ES-I3 (cell line): ENCODE data around the gene THSD7B.
"Not testable (repeated sequence)": the region's sequence is repeated elsewhere in the genome, so short reads cannot be mapped to it uniquely, and the experiment has no call there.

Source experiments
- H3K36me3 ChIP-seq: 2 replicates; pipeline ENCODE4 v1.6.1; 2013; ENCODE audit warnings: mild to moderate bottlenecking, low read length, control low read depth, moderate library complexity; ENCODE audit not compliant: insufficient read depth
- H3K4me1 ChIP-seq: 2 replicates; pipeline ENCODE4 v1.6.1; 2013; ENCODE audit warnings: mild to moderate bottlenecking, control low read depth, low read length; ENCODE audit not compliant: insufficient read depth
- H3K9ac ChIP-seq: 2 replicates; pipeline ENCODE4 v1.6.1; 2013; ENCODE audit warnings: low read depth, mild to moderate bottlenecking, low read length, moderate library complexity
- H3K9me3 ChIP-seq: 2 replicates; pipeline ENCODE4 v1.6.1; 2013; ENCODE audit warnings: mild to moderate bottlenecking, low read length, moderate library complexity; ENCODE audit not compliant: control insufficient read depth, insufficient read depth

Gene THSD7B

DNA sequence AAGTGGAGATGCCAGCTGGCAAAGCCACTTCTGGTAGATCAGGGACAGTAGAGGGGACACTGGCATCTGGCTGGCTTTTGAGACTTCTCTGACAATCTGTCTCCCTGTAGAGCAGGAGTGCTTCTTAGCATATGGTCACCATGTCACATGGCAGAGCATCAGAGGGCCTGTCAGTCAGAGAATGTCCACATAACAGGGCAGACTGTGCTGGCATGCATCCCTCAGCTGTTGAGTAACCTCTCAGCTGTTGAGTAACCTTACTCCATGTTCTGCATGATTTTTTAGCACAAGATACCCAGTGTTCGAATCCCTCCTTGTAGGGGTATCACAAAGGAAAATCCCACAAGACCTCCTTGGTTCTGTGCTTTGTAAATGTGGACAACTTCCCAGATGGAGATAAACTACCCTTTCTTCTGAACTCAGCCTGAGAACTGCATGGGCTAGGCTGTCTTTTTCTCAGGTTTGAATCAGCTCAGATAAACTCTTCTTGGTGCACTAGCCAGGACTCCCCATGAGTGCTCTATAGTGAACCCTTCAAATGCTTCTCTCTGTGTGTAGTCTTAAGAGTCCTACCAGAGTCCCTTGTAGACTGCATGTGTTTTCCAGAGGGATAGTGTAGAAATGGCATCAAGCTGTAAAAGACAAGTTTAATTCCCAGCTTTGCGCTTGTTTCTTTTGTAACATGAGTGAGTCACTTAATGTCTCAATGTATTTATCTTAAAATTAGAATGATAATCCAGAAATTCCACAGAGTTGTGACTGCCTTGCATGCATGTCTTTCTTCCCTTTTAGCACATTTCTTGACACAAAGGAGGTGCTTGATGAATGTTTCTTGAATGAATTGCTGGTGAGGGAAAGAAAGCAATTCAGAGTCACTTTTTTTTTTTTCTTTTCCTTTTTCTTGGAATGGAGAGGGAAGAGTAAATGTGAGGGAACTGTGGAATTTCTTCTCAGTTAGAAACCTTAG is 756.6 kb downstream of the THSD7B start:
- Histone ChIP-seq H3K4me1 (peaks cover 10% of the 10 kb centered on the region), H3K36me3 (no peaks in the 10 kb centered on the region), H3K9me3 (no peaks in the 10 kb centered on the region), H3K9ac (no peak overlapping the region)

DNA sequence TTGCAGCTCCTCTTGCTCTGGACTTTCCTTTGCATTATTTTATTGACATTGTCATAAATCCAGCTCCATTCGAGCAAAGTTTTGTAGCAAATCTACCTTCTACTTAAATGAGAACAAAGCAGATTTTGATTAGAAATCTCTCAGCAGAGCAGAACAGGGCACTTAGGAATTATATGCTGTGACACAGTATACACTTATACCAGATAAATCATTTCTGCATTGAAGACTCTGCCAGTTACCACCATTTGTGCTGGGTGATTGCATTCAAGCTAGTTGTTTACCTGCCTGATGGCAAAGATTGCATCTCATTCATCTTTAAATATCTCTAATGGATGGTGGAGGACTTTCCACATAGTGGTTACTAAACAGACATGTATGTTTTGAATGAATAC is 757.3 kb downstream of the THSD7B start:
- H3K36me3 ChIP-seq, result no peaks in the 10 kb centered on the region
- no peak overlapping the region for H3K9ac ChIP-seq
- no peaks in the 10 kb centered on the region for H3K9me3 ChIP-seq
- peaks cover 10% of the 10 kb centered on the region for H3K4me1 ChIP-seq

DNA sequence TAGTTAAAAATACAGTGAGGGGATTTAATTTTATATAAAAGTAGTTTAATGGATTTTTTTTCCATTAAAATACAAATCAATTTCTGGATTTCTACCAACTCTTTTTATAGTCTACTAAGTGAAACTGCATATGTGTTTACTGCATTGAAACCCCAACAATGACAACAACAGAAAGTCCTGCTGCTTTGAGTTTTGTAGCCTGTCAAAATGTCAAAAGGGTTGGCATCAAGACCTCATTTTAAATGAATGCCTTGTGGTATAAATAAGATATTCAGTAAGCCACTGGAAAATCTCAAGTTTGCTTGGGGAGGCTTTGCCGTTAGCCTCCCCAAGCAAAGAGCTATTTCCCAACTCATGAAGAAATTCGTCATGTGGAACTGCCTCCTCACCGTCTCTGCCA is 758.6 kb downstream of the THSD7B start:
- Histone ChIP-seq H3K9ac (no peak overlapping the region), H3K4me1 (peaks cover 10% of the 10 kb centered on the region), H3K9me3 (no peaks in the 10 kb centered on the region), H3K36me3 (no peaks in the 10 kb centered on the region)

DNA sequence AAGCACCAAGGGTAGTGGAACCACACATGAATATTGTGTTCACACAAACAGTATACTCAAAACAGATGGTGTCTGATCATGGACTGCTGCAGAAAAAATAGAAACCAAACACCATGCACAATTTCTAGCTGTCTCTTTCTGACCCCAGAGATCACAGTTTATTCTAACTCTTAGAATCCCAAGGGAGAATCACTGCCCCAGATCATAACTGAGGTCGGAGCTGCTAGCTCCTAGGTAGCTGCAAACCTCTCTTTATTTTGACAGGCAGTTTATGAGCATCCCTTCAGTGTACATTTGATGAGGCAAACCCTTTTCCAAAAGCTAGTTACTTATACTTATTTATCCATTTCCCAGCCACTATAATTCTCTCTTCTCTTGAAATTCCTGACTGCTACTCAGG is 759.8 kb downstream of the THSD7B start:
- Histone ChIP-seq H3K4me1 (peaks cover 10% of the 10 kb centered on the region), H3K9me3 (no peaks in the 10 kb centered on the region), H3K9ac (no peak overlapping the region), H3K36me3 (no peaks in the 10 kb centered on the region)

DNA sequence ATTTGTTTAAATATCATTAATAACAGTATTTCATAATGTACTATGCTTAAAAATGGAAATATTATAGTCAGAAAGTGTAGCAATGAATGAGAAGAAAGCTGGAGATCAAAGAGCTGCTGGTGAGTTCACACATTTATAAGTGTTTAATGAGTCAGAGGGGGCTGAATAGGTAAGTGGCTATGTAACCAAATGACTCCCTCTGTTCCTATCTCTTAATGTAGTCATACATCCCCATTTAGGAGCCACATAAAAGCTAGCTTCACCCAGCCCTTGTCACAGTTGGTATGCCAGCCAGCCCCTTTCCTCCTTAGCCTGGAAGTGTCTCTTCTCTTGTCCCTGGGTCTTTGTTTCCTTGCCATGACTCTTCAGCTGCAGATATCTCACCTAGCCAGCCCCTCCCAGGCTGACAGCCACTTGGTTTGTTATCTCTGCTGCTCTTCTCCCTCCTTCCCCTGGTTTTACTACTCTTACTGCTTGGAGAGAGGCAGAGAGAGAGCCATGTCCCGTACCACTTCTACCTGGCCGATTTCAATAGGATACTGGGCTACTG is 760.4 kb downstream of the THSD7B start:
- Histone ChIP-seq H3K9ac (no peak overlapping the region), H3K9me3 (no peaks in the 10 kb centered on the region), H3K4me1 (peaks cover 10% of the 10 kb centered on the region), H3K36me3 (no peaks in the 10 kb centered on the region)

DNA sequence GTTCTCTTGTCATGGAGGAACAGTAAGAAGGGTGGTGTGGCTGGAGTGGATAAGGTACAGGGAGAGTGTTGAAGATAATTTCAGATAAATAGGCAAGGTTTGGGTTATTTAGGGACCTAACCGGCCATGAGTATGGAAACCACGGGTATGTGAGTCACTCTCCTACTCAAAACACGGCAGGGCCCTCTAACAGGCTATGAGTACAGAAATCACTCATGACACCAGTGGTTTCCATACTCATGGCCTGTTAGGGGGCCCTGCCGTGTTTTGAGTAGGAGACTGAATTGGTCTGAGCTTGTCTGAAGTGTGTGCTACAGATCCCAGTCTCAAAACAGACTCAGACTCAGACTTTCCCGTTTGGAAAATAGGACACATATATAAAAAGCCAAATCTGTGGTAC is 770.6 kb downstream of the THSD7B start:
- Histone ChIP-seq H3K9ac (no peak overlapping the region), H3K36me3 (no peaks in the 10 kb centered on the region), H3K9me3 (no peaks in the 10 kb centered on the region), H3K4me1 (no peaks in the 10 kb centered on the region)

DNA sequence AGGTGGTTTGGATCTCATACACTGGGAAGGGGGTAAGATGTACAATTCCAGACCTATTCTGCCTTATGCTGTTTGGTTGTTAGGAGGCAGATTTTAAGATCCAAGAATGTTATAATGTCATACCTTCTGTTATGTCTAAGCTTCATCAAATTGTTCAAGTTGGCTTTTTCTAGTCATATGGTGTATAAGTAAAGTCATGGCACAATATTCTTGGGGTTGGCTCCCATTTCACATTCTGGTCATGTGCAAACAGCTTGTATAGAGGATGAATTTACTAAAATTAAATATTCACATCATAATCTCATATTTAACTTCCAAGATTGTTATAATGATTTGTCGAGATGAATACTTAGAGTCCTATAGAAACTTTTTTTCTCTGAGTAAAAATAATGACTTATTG is 774.0 kb downstream of the THSD7B start:
- H3K36me3 ChIP-seq, result no peaks in the 10 kb centered on the region
- H3K9me3 ChIP-seq, result no peaks in the 10 kb centered on the region
- H3K4me1 ChIP-seq, result no peaks in the 10 kb centered on the region
- no peak overlapping the region for H3K9ac ChIP-seq

DNA sequence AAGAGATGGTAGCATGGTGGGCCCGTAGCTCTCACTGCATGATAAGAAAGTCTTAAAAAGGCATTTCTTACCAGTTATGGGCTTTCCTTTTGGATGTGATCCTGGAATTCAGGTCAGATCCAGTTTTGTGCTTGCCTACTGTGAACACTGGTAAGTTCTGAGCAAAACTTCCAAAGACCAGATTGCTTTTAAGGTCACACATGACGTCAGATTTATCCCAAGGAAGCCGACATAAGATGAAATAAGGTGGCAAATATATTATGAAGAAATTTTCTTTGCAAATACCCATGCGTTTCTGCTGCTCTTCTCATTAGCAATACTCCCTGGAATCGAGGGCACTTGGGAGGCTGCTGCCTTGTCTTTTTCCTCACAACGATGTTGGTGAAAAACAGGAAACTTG is 782.5 kb downstream of the THSD7B start:
- no peaks in the 10 kb centered on the region for H3K4me1 ChIP-seq
- H3K9ac ChIP-seq, result no peak overlapping the region
- H3K9me3 ChIP-seq, result no peaks in the 10 kb centered on the region
- H3K36me3 ChIP-seq, result no peaks in the 10 kb centered on the region

DNA sequence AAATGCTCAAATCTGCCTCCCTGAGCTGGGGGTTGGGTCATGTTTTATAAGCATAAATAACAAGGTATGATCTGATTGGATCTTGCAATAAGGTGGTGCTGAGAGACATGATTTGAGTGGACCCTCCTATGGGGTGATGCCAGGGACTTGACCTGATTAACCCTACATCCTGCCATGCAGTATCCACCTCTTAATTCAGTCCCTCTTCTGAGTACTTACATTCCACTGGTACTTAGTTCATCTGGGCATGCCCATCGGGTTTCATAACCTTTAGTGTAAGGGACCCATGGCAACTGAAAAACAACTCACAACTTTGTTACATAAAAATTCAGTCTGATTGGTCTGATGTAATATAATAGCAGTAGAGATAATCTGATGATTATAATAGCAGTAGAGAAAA is 801.0 kb downstream of the THSD7B start:
- H3K9me3 ChIP-seq, result no peaks in the 10 kb centered on the region
- no peaks in the 10 kb centered on the region for H3K4me1 ChIP-seq
- H3K36me3 ChIP-seq, result no peaks in the 10 kb centered on the region
- H3K9ac ChIP-seq, result no peak overlapping the region

DNA sequence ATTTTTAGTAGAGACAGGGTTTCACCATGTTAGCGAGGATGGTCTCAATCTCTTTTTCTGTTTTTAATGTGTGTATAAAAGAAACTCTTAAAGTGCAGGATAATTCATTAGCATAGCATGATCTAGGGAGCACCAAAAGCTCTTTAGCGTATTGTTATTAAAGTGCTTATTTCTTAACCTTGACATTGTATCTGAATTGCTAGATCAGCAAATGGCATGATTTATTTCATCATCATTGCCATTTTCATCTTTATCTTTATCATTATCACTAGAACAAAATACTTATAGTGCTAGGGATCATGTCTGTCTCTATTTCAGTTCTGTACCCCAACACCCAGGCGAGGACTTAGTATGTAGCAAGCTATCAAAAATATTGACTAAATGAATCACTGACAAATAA is 805.1 kb downstream of the THSD7B start:
- Histone ChIP-seq H3K9ac (no peak overlapping the region), H3K9me3 (no peaks in the 10 kb centered on the region), H3K36me3 (no peaks in the 10 kb centered on the region), H3K4me1 (no peaks in the 10 kb centered on the region)

DNA sequence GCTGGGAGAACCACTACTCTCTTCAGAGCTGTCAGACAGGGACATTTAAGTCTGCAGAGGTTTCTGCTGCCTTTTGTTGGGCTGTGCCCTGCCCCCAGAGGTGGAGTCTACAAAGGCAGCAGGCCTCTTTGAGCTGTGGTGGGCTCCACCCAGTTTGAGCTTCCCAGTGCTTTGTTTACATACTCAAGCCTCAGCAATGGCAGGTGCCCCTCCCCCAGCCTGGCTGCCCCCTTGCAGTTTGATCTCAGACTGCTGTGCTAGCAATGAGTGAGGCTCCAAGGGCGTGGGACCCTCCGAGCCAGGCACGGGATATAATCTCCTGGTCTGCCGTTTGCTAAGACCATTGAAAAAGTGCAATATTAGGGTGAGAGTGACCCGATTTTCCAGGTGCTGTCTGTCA is 822.5 kb downstream of the THSD7B start:
- H3K9ac ChIP-seq, H3K36me3 ChIP-seq, H3K9me3 ChIP-seq, H3K4me1 ChIP-seq: not testable (repeated sequence)

DNA sequence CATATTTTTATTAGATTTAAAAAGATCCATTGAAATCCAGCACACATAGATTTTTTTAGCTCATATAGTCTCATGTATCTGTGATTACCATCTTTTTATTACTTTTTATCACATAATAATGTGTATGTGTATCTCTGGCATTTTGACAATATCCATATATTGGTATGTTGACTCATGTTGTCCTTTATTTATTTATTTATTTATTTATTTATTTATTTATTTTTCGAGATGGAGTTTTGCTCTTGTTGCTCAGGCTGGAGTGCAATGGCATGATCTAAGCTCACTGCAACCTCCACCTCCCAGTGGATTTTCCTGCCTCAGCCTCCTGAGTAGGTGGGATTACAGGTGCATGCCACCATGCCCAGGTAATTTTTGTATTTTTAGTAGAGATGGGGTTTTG is 823.2 kb downstream of the THSD7B start:
- H3K9me3 ChIP-seq, H3K36me3 ChIP-seq, H3K4me1 ChIP-seq, H3K9ac ChIP-seq: not testable (repeated sequence)

DNA sequence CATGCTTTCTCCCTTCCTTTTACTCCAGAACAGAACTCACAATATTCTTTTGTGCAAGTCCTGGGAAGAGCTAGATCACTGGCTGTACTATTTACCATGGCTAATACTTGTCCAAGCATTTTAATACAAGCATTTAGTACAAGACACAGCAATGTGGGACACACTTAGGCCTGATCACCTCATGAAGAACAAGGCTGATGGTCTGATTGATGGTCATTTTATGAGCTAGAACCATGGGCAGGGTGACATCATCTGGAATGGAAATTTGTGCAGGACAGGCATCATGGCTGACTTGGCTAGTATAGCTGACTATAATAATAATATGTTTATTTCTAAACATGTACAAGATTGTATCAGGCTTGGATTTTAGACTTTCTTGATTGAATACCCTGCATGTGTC is 824.8 kb downstream of the THSD7B start:
- H3K9me3 ChIP-seq, result no peaks in the 10 kb centered on the region; the same call in 1 of the 2 replicates
- H3K4me1 ChIP-seq, result no peaks in the 10 kb centered on the region
- H3K9ac ChIP-seq, result no peak overlapping the region
- no peaks in the 10 kb centered on the region for H3K36me3 ChIP-seq

DNA sequence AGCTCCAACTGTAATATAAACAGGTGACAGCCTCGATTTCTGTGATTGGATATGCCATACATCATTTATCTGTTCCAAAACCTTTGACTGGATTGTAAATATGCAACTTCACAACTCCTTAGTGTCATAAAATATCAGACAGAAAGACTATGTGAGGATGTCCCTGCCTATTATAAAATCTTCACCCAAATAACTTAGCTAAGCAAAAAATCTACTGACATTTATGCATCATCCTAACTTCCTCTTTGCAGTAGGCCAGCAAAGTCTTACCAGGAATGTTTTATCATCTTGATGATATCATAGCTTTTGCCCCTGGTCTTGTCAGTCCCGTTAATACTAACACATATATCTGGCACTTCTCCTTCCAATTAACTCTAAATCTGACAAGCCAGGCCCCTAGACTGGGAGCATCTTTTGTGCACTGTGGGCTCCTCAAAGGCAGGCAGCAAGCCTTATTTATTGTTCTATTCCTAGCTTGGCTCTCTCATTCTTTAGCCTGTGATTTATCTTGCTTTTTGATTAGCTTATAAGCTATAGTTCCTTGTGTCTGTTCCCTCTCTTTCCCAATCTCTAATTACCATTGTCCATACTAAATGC is 842.5 kb downstream of the THSD7B start:
- Histone ChIP-seq H3K4me1 (no peaks in the 10 kb centered on the region), H3K9me3 (no peaks in the 10 kb centered on the region), H3K9ac (no peak overlapping the region)

DNA sequence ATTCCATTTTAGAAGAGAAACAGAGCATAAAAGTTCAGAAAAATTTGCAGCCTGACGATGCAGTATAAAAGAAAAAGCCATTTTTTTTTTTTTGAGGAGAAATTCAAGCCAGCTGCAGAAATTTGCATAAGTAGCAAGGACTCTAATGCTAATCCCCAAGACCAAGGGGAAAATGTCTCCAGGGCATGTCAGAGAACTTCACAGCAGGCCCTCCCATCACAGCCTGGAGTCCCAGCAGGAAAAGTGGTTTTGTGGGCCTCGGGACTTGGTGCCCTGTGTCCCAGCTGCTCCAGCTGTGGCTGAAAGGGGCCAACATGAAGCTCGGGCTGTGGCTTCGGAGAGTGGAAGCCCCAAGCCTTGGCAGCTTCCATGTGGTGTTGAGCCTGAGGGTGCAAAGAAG is 873.6 kb downstream of the THSD7B start:
- Histone ChIP-seq H3K36me3 (no peaks in the 10 kb centered on the region), H3K4me1 (no peaks in the 10 kb centered on the region), H3K9ac (no peak overlapping the region), H3K9me3 (no peaks in the 10 kb centered on the region)

More for the DNA sequence above, 842.5 kb downstream of the THSD7B start:
- no peaks in the 10 kb centered on the region for H3K36me3 ChIP-seq
